Fibroblast of the aortic adventitia (primary cell): ENCODE measurements around the gene CENPU. TPM values are rescaled to one million over a fixed set of nuclear protein-coding genes. Genes with fewer than 3 reads are reported as not detected.

Source experiments
- DNase-seq: peaks from one replicate; pipeline ENCODE4 v3.0.0-alpha.2; 2010; ENCODE audit warnings: low read depth
- H3K4me3 ChIP-seq: 2 replicates; pipeline ENCODE4 v1.5.1; 2011; ENCODE audit warnings: low read depth, mild to moderate bottlenecking, control low read depth, low read length, moderate library complexity
- total RNA-seq: library from RNA; depleted of rRNA; stranded (reverse); fragments of >200 nt; gene quantifications from 2 replicates; pipeline ENCODE4 v1.2.3, GENCODE V29; 2012; ENCODE audit warnings: low replicate concordance
- TF ChIP-seq, protein P1 (sequence below): IDR thresholded peaks from 2 replicates; pipeline ENCODE4 v1.5.1; 2011; ENCODE audit warnings: mild to moderate bottlenecking, low read length, control low read depth, inconsistent platforms; ENCODE audit not compliant: insufficient read depth

The CENPU gene
- total RNA-seq, 1 donor: 30.5 TPM

DNA sequence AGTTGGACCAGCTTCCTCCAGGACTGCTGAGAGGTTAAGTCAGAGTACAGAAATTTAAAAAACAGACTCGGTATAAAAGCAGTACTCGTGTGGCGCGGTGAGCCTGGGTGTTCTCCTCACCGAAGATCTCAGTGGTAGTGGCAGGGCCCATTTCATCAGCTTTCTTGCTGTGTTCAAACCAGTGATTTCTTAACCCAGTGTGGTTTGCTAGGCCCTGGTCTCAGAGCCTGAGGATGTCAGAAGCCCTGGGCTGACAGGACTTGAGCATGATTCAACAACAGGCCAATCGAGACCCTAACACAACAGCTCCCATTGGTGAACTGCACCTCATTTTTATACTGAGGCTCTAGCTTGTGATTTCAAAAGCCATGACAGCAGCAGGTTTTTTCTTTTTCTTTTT, 61.2 kb downstream of the CENPU start:
- TF ChIP-seq, protein P1, sequence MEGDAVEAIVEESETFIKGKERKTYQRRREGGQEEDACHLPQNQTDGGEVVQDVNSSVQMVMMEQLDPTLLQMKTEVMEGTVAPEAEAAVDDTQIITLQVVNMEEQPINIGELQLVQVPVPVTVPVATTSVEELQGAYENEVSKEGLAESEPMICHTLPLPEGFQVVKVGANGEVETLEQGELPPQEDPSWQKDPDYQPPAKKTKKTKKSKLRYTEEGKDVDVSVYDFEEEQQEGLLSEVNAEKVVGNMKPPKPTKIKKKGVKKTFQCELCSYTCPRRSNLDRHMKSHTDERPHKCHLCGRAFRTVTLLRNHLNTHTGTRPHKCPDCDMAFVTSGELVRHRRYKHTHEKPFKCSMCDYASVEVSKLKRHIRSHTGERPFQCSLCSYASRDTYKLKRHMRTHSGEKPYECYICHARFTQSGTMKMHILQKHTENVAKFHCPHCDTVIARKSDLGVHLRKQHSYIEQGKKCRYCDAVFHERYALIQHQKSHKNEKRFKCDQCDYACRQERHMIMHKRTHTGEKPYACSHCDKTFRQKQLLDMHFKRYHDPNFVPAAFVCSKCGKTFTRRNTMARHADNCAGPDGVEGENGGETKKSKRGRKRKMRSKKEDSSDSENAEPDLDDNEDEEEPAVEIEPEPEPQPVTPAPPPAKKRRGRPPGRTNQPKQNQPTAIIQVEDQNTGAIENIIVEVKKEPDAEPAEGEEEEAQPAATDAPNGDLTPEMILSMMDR: no peak
- no peak overlapping the region for H3K4me3 ChIP-seq
- no peak for DNase-seq

DNA sequence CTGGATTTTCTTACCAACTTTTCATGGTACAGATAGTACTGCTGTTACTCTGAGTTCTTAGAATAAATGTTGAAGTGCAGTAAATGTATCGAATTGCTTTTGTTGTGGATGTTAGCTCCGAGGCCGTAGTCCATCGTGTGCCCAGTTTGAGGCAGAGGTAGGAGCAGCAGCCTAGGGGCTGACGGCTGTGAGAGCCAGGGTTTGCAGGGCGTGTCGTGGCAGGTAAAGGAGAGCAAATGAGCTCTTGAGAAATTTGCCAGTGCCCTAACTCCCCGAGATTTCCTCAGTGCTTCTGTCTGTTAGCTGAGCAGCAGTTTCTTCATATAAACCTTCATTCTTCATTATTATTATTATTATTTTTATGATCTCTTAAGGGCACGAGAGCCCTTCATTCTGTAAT, 62.8 kb downstream of the CENPU start:
- TF ChIP-seq, protein P1: no peak
- H3K4me3 ChIP-seq: no peak overlapping the region
- no peak for DNase-seq

DNA sequence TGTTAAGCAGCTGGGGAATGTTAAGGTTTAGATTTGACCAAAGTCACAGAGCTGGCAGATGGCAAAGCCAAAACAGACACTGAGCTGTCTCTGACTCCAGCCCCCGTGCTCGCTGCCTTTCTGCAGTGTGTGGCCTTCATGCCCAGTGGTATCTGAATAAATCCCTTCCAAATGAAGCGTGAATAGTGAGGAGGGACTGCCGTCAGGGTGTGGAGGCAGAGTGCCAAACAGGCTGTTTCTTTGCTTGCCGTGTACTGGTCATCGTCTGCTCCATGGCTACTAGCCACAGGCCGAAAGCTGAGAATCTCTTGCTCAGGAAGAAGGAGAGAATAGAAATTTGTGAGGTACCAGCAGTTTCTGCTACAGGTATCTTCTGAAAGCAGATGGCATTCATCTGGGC, 64.6 kb downstream of the CENPU start:
- no peak overlapping the region for H3K4me3 ChIP-seq
- DNase-seq: no peak
- TF ChIP-seq, protein P1: no peak

DNA sequence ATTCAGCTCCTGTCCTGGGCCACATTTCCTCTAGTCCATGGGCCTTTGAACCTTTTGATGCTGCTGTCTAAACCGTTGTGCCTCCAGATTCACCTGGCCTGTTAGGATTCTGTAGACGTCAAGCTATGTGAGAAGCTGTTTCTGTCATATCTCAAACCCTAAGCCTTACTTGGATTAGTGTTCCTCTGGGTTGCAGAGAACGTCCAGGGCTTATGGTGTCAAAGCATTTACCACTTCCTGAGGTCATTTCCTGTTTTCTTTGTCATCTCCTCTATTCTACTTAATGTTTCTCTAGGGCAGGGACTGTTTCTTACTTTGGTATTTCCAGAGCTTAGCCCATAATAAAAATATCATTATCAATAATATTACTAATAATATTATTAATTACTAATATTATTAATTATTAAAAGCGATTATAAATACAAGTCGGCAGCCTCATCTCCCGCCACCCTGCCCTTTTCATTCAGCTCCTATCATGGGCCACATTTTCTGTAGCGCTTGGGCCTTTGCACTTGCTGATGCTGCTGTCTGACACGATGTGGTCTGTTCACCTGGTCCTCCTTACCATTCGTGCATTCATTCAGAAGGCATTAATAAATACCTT, 65.3 kb downstream of the CENPU start:
- H3K4me3 ChIP-seq: no peak overlapping the region
- TF ChIP-seq, protein P1: no peak
- DNase-seq: no peak

DNA sequence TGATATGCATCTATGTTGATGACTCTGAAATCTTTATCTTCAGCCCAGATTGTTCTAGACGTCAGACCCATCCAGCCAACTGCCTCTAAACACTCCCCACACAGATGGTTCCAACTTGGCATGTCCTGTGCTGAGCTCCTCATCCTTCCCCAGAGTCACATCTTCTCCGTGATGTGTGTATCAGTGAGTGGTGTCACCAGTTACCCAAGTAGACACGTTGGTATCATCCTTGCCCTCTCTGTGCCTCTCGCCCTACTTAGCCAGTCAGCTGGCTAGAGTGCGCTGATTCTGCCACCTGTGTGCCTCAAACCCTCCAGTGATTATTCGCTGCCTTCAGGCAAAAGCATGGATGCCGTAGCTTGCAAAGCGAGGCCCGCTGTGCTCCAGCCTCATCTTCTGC, 65.8 kb downstream of the CENPU start:
- TF ChIP-seq, protein P1: no peak
- DNase-seq: no peak
- no peak overlapping the region for H3K4me3 ChIP-seq

DNA sequence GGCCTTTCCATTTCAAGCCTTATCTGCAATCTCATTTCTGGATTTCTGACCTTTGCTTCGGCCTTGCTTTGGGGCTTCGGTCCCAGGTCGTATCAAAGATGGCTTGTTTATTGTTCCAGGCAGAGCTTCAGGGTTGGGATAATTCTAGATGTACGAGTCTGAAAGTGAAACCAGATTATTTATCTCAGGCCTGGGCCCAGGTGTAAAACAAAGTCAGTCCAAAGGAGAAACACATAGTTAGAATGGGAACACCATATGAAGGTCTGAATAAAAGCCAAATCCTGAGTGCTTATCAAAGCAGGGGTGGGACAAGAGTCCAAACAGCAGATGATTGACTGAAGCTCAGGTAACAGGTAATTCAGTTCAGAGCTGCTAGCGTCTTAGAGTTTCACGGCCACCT, 67.2 kb downstream of the CENPU start:
- no peak for DNase-seq
- H3K4me3 ChIP-seq: no peak overlapping the region
- TF ChIP-seq, protein P1: no peak
